Peyer's patch (tissue), 4 donors: ENCODE data around the gene WARS2. TPM values are rescaled to one million over a fixed set of nuclear protein-coding genes. Genes with fewer than 3 reads are reported as not detected.

Experiments
- DNase-seq, 3 donors: peaks; one replicate each; pipeline ENCODE4 v3.0.0-alpha.2; 2017 to 2019
- H3K27ac ChIP-seq, 4 donors: fragments of 200-600 bp; sonication (generic); one replicate each; pipeline ENCODE4 v1.5.1; 2016 to 2019
- H3K27me3 ChIP-seq, 2 donors: fragments of 200-600 bp; sonication (generic); one replicate each; pipeline ENCODE4 v1.5.1; 2019
- H3K36me3 ChIP-seq, 3 donors: fragments of 200-600 bp; sonication (generic); one replicate each; pipeline ENCODE4 v1.5.1; 2016 to 2019
- H3K4me1 ChIP-seq, 4 donors: fragments of 200-600 bp; sonication (generic); one replicate each; pipeline ENCODE4 v1.5.1; 2016 to 2019
- H3K4me3 ChIP-seq, 4 donors: fragments of 200-600 bp; sonication (generic); 1 replicate in 3 of 4; 2 replicates in 1 of 4; pipeline ENCODE4 v1.5.1; 2016 to 2019; ENCODE audit warnings: mild to moderate bottlenecking in 1 of 4
- H3K9me3 ChIP-seq, 4 donors: fragments of 200-600 bp; sonication (generic); one replicate each; pipeline ENCODE4 v1.5.1; 2016 to 2019; ENCODE audit warnings: mild to moderate bottlenecking in 1 of 4
- POLR2A ChIP-seq, 2 donors: fragments of 450-650 bp; IDR thresholded peaks; one replicate each; pipeline ENCODE4 v1.5.1; 2017; ENCODE audit warnings: antibody characterized with exemption in 2 of 2, mild to moderate bottlenecking in 2 of 2, moderate library complexity in 2 of 2
- total RNA-seq, 4 donors: library from RNA; depleted of rRNA; stranded (reverse); fragments of >200 nt; gene quantifications; one replicate each; pipeline ENCODE4 v1.1.0, GENCODE V29; 2016
- TF ChIP-seq, protein P1 (sequence below), 6 experiments: fragments of 450-650 bp in 4 of 6; fragments of 200-600 bp in 2 of 6; sonication (generic) in 1 of 6; IDR thresholded peaks; one replicate each; pipeline ENCODE4 v1.5.1; 2017 to 2019; ENCODE audit warnings: antibody characterized with exemption in 6 of 6, mild to moderate bottlenecking in 3 of 6, moderate library complexity in 1 of 6

Gene WARS2
- total RNA-seq, 4 donors from 2014 or later, result 7.5 to 20.6 (median 10.6) TPM

DNA sequence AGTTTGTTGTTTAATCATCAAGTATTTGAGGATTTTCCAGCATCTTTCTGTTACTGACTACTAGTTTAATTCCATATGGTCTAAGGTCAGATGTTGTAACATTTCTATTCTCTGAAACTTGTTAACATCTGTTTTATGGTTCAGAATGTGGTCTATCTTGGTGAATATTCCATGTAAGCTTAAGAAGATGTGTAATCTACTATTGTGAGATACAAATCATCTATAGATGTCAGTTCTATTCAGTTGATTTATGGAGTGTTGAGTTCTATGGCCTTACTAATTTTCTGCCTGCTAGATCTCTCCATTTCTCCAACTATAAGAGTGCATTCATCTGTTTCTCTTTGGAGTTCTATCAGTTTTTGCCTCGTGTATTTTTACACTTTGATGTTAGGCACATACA, 31.5 kb downstream of the WARS2 start:
- H3K36me3 ChIP-seq, result no peaks in the 10 kb centered on the region
- no peak for TF ChIP-seq POLR2A (IDR thresholded peaks at IDR 0.05)
- TF ChIP-seq, protein P1, sequence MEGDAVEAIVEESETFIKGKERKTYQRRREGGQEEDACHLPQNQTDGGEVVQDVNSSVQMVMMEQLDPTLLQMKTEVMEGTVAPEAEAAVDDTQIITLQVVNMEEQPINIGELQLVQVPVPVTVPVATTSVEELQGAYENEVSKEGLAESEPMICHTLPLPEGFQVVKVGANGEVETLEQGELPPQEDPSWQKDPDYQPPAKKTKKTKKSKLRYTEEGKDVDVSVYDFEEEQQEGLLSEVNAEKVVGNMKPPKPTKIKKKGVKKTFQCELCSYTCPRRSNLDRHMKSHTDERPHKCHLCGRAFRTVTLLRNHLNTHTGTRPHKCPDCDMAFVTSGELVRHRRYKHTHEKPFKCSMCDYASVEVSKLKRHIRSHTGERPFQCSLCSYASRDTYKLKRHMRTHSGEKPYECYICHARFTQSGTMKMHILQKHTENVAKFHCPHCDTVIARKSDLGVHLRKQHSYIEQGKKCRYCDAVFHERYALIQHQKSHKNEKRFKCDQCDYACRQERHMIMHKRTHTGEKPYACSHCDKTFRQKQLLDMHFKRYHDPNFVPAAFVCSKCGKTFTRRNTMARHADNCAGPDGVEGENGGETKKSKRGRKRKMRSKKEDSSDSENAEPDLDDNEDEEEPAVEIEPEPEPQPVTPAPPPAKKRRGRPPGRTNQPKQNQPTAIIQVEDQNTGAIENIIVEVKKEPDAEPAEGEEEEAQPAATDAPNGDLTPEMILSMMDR (IDR thresholded peaks at IDR 0.05), result no peak
- H3K27ac ChIP-seq, result no peak overlapping the region
- no peaks in the 10 kb centered on the region for H3K27me3 ChIP-seq
- no peak for DNase-seq
- H3K9me3 ChIP-seq, result no peaks in the 10 kb centered on the region
- H3K4me3 ChIP-seq, result no peak overlapping the region
- H3K4me1 ChIP-seq, result no peaks in the 10 kb centered on the region

DNA sequence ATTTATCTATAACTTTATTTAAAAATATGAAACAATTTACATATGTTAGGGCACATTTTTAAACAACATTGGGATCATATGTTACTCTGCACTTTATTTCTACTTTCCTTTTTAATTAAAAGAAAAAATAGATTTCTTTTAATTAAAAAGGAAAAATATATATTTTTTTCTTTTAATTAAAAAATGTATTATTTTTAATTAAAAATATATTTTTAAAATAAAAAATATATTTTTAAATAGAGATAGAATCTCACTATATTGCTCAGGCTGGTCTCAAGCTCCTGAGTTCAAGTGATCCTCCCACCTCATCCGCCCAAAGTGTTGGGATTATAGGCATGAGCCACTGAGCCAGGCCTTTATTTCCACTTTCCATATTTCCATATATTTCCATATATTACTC, 36.7 kb downstream of the WARS2 start:
- H3K36me3 ChIP-seq, result no peaks in the 10 kb centered on the region
- H3K27ac ChIP-seq, result no peak overlapping the region
- no peaks in the 10 kb centered on the region for H3K27me3 ChIP-seq
- TF ChIP-seq, protein P1 (IDR thresholded peaks at IDR 0.05), result no peak
- TF ChIP-seq POLR2A (IDR thresholded peaks at IDR 0.05), result no peak
- no peak overlapping the region for H3K4me3 ChIP-seq
- H3K4me1 ChIP-seq, result no peaks in the 10 kb centered on the region
- DNase-seq, result no peak
- H3K9me3 ChIP-seq, result no peaks in the 10 kb centered on the region

DNA sequence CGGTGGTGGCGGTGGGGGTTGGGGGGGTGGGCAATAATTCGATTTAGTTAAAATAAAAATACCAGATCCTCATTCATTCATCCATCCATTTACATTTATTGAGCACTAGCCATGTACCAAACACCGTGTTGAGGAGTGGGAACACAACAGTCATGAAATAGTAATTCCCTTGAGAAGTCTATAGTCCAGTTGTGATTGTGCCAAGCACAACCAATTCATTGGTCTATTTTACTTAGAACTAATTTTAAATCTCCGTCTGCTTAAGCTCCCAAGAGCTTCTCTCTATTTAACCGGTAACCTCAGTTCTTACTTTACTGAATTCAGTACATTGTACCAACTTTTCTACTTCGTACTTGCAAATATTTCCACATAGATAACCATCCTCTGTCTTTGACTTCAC, 38.4 kb downstream of the WARS2 start:
- Histone ChIP-seq H3K27me3 (no peaks in the 10 kb centered on the region), H3K36me3 (no peaks in the 10 kb centered on the region), H3K4me3 (no peak overlapping the region), H3K9me3 (no peaks in the 10 kb centered on the region), H3K27ac (no peak overlapping the region), H3K4me1 (no peaks in the 10 kb centered on the region)
- TF ChIP-seq, protein P1 (IDR thresholded peaks at IDR 0.05), result no peak
- TF ChIP-seq POLR2A (IDR thresholded peaks at IDR 0.05), result no peak
- DNase-seq, result no peak

DNA sequence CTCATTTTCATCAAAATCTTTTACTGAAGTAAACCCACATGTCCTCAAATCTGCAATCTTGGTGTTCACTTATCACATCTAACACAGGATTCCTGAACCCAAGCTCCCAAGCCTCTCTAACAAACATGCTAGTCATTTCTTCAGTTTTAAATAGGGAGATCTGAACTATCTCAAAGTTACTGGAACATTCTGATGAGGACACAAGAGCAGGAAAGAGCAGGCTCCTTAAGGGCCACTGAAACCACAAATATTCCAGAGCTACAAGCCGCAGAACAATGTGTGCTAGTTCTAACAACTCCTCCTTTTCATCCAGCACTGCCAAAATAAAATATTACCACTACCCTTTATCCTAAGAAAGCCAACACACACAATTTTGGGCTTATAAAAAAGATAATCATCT, 38.9 kb downstream of the WARS2 start:
- Histone ChIP-seq H3K9me3 (no peaks in the 10 kb centered on the region), H3K4me3 (no peak overlapping the region), H3K27me3 (no peaks in the 10 kb centered on the region), H3K36me3 (no peaks in the 10 kb centered on the region), H3K27ac (no peak overlapping the region), H3K4me1 (no peaks in the 10 kb centered on the region)
- TF ChIP-seq, protein P1 (IDR thresholded peaks at IDR 0.05), result no peak
- no peak for TF ChIP-seq POLR2A (IDR thresholded peaks at IDR 0.05)
- no peak for DNase-seq

DNA sequence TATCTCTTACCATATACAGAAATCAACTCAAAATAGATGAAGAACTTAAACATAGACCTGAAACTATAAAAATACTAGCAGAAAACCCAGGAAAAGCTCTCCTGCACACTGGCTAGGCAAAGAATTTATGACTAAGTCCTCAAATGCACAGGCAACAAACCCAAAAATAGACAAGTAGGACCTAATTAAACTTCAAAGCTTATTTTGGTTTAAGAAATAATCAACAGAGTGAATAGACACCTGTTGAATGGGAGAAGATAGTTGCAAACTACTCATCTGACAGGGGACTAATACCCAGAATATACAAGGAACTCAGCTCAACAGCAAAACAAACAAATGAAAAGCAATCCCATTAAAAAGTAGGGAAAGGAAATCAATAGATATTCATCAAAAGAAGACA, 40.7 kb downstream of the WARS2 start:
- Histone ChIP-seq H3K27ac (no peak overlapping the region), H3K4me1 (no peaks in the 10 kb centered on the region), H3K4me3 (no peak overlapping the region), H3K9me3 (no peaks in the 10 kb centered on the region), H3K36me3 (no peaks in the 10 kb centered on the region), H3K27me3 (no peaks in the 10 kb centered on the region)
- no peak for DNase-seq
- TF ChIP-seq, protein P1 (IDR thresholded peaks at IDR 0.05), result no peak
- no peak for TF ChIP-seq POLR2A (IDR thresholded peaks at IDR 0.05)

DNA sequence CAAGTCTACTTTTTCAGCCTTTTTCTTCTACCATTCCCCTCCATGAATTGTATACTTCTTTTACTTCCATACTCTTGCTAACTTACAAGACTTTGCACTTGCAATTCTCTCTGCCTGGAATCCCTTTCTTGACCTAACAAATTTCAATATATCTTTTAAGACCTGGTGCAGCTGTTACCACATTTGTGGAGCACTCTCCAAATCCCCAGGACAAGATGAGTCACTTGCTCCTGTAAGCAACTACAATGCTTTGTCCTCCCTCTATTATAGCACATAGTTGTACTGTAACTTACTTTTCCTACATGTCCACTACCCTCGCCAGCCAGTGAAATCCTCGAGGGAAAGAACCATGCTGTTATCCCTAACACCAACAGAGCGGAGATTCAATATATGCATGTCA, 43.1 kb downstream of the WARS2 start:
- Histone ChIP-seq H3K9me3 (no peaks in the 10 kb centered on the region), H3K4me1 (no peaks in the 10 kb centered on the region), H3K4me3 (no peak overlapping the region), H3K27me3 (no peaks in the 10 kb centered on the region), H3K36me3 (no peaks in the 10 kb centered on the region), H3K27ac (no peak overlapping the region)
- DNase-seq, result no peak
- TF ChIP-seq POLR2A (IDR thresholded peaks at IDR 0.05), result no peak
- TF ChIP-seq, protein P1 (IDR thresholded peaks at IDR 0.05), result no peak
